ENCODE results near the gene PRR18.

Gene PRR18

DNA sequence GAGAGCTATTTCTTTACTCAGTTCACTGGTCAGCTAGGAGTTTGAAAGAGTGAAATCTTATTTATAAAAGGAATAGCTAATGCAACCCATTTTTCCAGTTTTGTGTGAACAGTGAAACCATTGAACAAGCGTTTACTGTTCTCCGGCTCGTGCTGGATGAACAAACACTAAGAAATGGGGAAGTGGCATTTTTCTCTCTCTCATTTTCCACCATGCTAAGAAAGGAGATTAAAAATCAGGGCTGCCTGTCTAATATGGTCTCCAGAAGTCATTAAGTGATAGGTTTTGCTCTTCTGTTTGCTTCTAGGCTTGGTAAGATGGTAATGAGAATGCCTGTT is 34.9 kb upstream of the PRR18 start:
- TF ChIP-seq, protein P1, sequence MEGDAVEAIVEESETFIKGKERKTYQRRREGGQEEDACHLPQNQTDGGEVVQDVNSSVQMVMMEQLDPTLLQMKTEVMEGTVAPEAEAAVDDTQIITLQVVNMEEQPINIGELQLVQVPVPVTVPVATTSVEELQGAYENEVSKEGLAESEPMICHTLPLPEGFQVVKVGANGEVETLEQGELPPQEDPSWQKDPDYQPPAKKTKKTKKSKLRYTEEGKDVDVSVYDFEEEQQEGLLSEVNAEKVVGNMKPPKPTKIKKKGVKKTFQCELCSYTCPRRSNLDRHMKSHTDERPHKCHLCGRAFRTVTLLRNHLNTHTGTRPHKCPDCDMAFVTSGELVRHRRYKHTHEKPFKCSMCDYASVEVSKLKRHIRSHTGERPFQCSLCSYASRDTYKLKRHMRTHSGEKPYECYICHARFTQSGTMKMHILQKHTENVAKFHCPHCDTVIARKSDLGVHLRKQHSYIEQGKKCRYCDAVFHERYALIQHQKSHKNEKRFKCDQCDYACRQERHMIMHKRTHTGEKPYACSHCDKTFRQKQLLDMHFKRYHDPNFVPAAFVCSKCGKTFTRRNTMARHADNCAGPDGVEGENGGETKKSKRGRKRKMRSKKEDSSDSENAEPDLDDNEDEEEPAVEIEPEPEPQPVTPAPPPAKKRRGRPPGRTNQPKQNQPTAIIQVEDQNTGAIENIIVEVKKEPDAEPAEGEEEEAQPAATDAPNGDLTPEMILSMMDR (conservative IDR thresholded peaks at IDR 0.05; ENCODE audit: low read depth, low read length) = no peak
- Histone ChIP-seq H3K27me3 (ENCODE audit: insufficient read depth, low read depth) (no peaks in the 10 kb centered on the region), H3K9ac (peak overlapping the region; percentile 99), H3K36me3 (ENCODE audit: insufficient read depth) (no peaks in the 10 kb centered on the region), H4K20me1 (ENCODE audit: insufficient read depth) (0 out of 2 replicates have a peak, but pooled peaks cover under 1% of the 10 kb centered on the region), H3K4me3 (IDR thresholded peaks at IDR 0.05; ENCODE audit: insufficient read depth, low read depth, low read length) (no peak overlapping the region), H3K4me1 (ENCODE audit: low read depth, poor library complexity, severe bottlenecking) (peaks cover 21% of the 10 kb centered on the region), H2AFZ (ENCODE audit: low read depth) (peak overlapping the region; percentile 92), H3K79me2 (ENCODE audit: insufficient read depth, low read depth) (peaks cover 44% of the 10 kb centered on the region), H3K4me2 (peak overlapping the region; percentile 100), H3K27ac (peak overlapping the region; percentile 81)

DNA sequence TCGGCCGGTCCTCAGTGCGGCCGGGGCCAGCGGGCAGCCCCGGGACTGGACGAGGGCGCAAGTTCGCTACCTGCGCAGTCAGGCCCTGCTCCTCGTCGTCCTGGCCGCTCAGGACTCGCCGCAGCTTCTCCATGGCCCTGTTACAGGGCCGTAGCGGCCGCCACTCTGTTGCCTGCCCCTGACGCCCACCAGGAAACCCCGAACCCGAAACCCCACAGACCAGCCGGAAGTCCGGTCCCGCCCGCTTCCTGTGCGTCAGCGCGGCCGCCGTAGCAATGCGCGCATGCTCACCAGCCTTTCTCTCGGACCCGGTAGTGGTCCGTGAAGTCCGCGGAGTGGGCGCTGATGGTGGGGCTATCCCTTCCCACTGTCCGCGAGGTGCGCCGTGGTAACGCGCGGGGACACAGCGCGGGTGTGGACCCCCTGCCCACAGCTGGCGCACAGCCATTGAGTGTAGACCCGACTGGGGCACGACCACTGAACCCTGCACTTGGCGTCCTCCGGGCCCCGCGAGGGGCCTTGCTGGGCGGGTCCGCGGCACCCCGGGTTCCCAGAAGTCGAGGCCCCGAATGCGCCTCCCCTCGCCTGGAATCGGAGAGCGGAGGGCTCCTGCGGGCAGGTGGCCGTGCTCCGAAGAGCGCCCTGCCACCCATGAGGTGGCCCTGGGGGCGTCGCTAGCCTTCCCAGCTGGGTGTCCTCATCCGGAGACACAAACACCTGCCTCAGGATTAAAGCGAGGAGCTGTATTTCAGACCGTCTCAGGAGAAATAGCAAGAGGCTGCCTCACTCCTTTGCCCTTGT is 34.4 kb upstream of the PRR18 start, which contains the start of gene SFT2D1:
Gene SFT2D1, minus strand, starts transcription at position 197 of the 801 bp plus-strand sequence. Its CDS starts 64 bp downstream, at position 133.
- Histone ChIP-seq H3K9ac (peak within 1 kb of the TSS; percentile 99), H2AFZ (ENCODE audit: low read depth) (peak within 1 kb of the TSS; percentile 92), H4K20me1 (ENCODE audit: insufficient read depth) (0 out of 2 replicates have a peak, but pooled peaks cover 5% of the 10 kb centered on the region), H3K4me1 (ENCODE audit: low read depth, poor library complexity, severe bottlenecking) (peaks cover 21% of the 10 kb centered on the region), H3K27me3 (ENCODE audit: insufficient read depth, low read depth) (no peaks in the 10 kb centered on the region), H3K79me2 (ENCODE audit: insufficient read depth, low read depth) (peaks cover 49% of the 10 kb centered on the region), H3K27ac (peak within 1 kb of the TSS; percentile 81), H3K4me3 (IDR thresholded peaks at IDR 0.05; ENCODE audit: insufficient read depth, low read depth, low read length) (no peak within 1 kb of the TSS), H3K36me3 (ENCODE audit: insufficient read depth) (no peaks in the 10 kb centered on the region), H3K4me2 (peak within 1 kb of the TSS; percentile 100)
- TF ChIP-seq, protein P1 (conservative IDR thresholded peaks at IDR 0.05; ENCODE audit: low read depth, low read length) = no peak

DNA sequence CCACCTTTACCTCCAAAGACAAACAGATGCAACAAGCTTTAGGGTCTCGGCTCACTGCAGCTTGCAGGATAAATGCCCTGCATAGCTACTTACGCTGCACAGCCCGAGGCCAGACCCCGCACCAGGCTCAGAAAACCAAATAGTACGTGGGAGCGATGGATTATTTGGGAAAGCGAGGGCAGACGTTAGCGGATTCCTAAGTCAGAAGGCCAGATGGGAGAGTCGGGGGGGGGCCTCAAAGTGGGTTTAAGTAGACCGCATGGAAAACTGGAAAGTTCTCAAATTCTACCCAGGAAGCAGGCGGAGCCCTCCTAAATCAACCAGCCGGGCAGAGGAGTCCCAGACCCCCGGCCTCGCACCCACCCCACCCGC is 33.8 kb upstream of the PRR18 start:
- no peaks in the 10 kb centered on the region for H3K27me3 ChIP-seq (ENCODE audit: insufficient read depth, low read depth)
- TF ChIP-seq, protein P1 (conservative IDR thresholded peaks at IDR 0.05; ENCODE audit: low read depth, low read length) = no peak
- peaks cover 21% of the 10 kb centered on the region for H3K4me1 ChIP-seq (ENCODE audit: low read depth, poor library complexity, severe bottlenecking)
- H3K4me3 ChIP-seq (IDR thresholded peaks at IDR 0.05; ENCODE audit: insufficient read depth, low read depth, low read length) = no peak overlapping the region
- H4K20me1 ChIP-seq (ENCODE audit: insufficient read depth) = 0 out of 2 replicates have a peak, but pooled peaks cover 5% of the 10 kb centered on the region
- H2AFZ ChIP-seq (ENCODE audit: low read depth) = peak overlapping the region; percentile 92
- H3K36me3 ChIP-seq (ENCODE audit: insufficient read depth) = no peaks in the 10 kb centered on the region
- peaks cover 54% of the 10 kb centered on the region for H3K79me2 ChIP-seq (ENCODE audit: insufficient read depth, low read depth)
- H3K4me2 ChIP-seq = peak overlapping the region; percentile 82
- H3K9ac ChIP-seq = peak overlapping the region; percentile 99
- H3K27ac ChIP-seq = peak overlapping the region; percentile 81

DNA sequence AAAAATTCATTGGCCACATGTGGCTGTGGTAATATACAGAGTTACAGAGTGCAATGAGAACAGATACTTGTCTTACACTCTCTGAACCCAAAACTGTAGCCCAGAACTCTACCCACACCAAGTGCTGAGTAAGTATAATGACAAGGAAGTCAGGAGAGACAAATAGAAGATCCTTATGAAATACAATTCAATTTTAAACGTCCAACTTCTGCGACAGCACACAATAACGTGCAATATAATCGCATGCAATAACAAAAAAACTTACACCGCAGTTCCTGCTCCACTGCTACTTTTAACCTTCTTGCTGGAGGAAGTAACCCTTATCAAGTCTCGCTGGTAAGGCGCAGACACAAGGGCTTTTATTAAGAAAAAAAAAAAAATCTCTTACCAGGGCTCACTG is 33.3 kb upstream of the PRR18 start:
- H3K4me1 ChIP-seq (ENCODE audit: low read depth, poor library complexity, severe bottlenecking) = peaks cover 21% of the 10 kb centered on the region
- no peak overlapping the region for H3K4me3 ChIP-seq (IDR thresholded peaks at IDR 0.05; ENCODE audit: insufficient read depth, low read depth, low read length)
- peak overlapping the region; percentile 99 for H3K9ac ChIP-seq
- peak overlapping the region; percentile 82 for H3K4me2 ChIP-seq
- H4K20me1 ChIP-seq (ENCODE audit: insufficient read depth) = 0 out of 2 replicates have a peak, but pooled peaks cover 5% of the 10 kb centered on the region
- no peaks in the 10 kb centered on the region for H3K27me3 ChIP-seq (ENCODE audit: insufficient read depth, low read depth)
- no peak overlapping the region; the same call in 1 of the 2 replicates for H3K27ac ChIP-seq
- H3K79me2 ChIP-seq (ENCODE audit: insufficient read depth, low read depth) = peaks cover 59% of the 10 kb centered on the region
- TF ChIP-seq, protein P1 (conservative IDR thresholded peaks at IDR 0.05; ENCODE audit: low read depth, low read length) = no peak
- H3K36me3 ChIP-seq (ENCODE audit: insufficient read depth) = no peaks in the 10 kb centered on the region
- peak overlapping the region; percentile 92; the same call in 1 of the 2 replicates for H2AFZ ChIP-seq (ENCODE audit: low read depth)

Measured in KMS-11 (cell line).